H9 (cell line): ENCODE measurements around the gene ANGPTL3. TPM values are rescaled to one million over a fixed set of nuclear protein-coding genes. Genes with fewer than 3 reads are reported as not detected.

Source experiments
- DNase-seq: peaks from one replicate; pipeline ENCODE4 v3.0.0-alpha.2; 2017
- H2AFZ ChIP-seq: one replicate; pipeline ENCODE4 v1.6.1; 2013; ENCODE audit warnings: mild to moderate bottlenecking, low read length, control low read depth, moderate library complexity
- H2AK5ac ChIP-seq: 2 replicates; pipeline ENCODE4 v1.6.1; 2013; ENCODE audit warnings: low read length, control low read depth, mixed read lengths; ENCODE audit not compliant: insufficient read length
- H2BK120ac ChIP-seq: one replicate; pipeline ENCODE4 v1.6.1; 2013; ENCODE audit warnings: low read depth, mild to moderate bottlenecking, low read length, control low read depth, inconsistent platforms; ENCODE audit not compliant: poor library complexity, severe bottlenecking
- H2BK12ac ChIP-seq: 2 replicates; pipeline ENCODE4 v1.6.1; 2013; ENCODE audit warnings: low read length, control low read depth, mixed read lengths, low read depth; ENCODE audit not compliant: insufficient read length
- H2BK15ac ChIP-seq: 2 replicates; pipeline ENCODE4 v1.6.1; 2013; ENCODE audit warnings: low read depth, low read length, control low read depth
- H2BK20ac ChIP-seq: one replicate; pipeline ENCODE4 v1.6.1; 2013; ENCODE audit warnings: low read depth, mild to moderate bottlenecking, low read length, control low read depth, inconsistent platforms; ENCODE audit not compliant: poor library complexity, severe bottlenecking
- H2BK5ac ChIP-seq: 2 replicates; pipeline ENCODE4 v1.6.1; 2013; ENCODE audit warnings: low read length, control low read depth, mixed read lengths; ENCODE audit not compliant: insufficient read length
- H3K14ac ChIP-seq: 2 replicates; pipeline ENCODE4 v1.6.1; 2013; ENCODE audit warnings: low read length, control low read depth; ENCODE audit not compliant: insufficient read depth
- H3K18ac ChIP-seq: 2 replicates; pipeline ENCODE4 v1.6.1; 2013; ENCODE audit warnings: low read depth, mild to moderate bottlenecking, mixed read lengths, low read length, control low read depth; ENCODE audit not compliant: insufficient read length
- H3K23ac ChIP-seq: 2 replicates; pipeline ENCODE4 v1.6.1; 2013; ENCODE audit warnings: low read length, control low read depth, mixed read lengths, low read depth; ENCODE audit not compliant: insufficient read length
- H3K23me2 ChIP-seq: 2 replicates; pipeline ENCODE4 v1.6.1; 2013; ENCODE audit warnings: low read depth, mild to moderate bottlenecking, mixed read lengths, low read length, control low read depth; ENCODE audit not compliant: insufficient read length, poor library complexity, severe bottlenecking
- H3K27ac ChIP-seq: 2 replicates; pipeline ENCODE4 v1.5.1; 2013; ENCODE audit warnings: low read length, control low read depth, mixed read lengths, low read depth; ENCODE audit not compliant: insufficient read length
- H3K27me3 ChIP-seq: 2 replicates; pipeline ENCODE4 v1.6.1; 2013; ENCODE audit warnings: low read length, control low read depth, inconsistent platforms; ENCODE audit not compliant: insufficient read depth
- H3K4ac ChIP-seq: 2 replicates; pipeline ENCODE4 v1.6.1; 2013; ENCODE audit warnings: low read depth, mild to moderate bottlenecking, control low read depth, inconsistent platforms, low read length, moderate library complexity
- H3K4me1 ChIP-seq: 2 replicates; pipeline ENCODE4 v1.6.1; 2013; ENCODE audit warnings: low read length, control low read depth, inconsistent platforms; ENCODE audit not compliant: insufficient read depth
- H3K4me2 ChIP-seq: 2 replicates; pipeline ENCODE4 v1.6.1; 2013; ENCODE audit warnings: low read length, control low read depth, mixed read lengths; ENCODE audit not compliant: insufficient read length, insufficient read depth
- H3K56ac ChIP-seq: 2 replicates; pipeline ENCODE4 v1.6.1; 2013; ENCODE audit warnings: low read depth, mild to moderate bottlenecking, mixed read lengths, low read length, control low read depth; ENCODE audit not compliant: insufficient read length
- H3K79me1 ChIP-seq: 2 replicates; pipeline ENCODE4 v1.6.1; 2013; ENCODE audit warnings: low read depth, mild to moderate bottlenecking, moderate library complexity, low read length, control low read depth, inconsistent platforms; ENCODE audit not compliant: insufficient read depth, poor library complexity, severe bottlenecking
- H3K79me2 ChIP-seq: 2 replicates; pipeline ENCODE4 v1.6.1; 2013; ENCODE audit warnings: low read length, control low read depth, inconsistent platforms; ENCODE audit not compliant: insufficient read depth
- H3K9ac ChIP-seq: 2 replicates; pipeline ENCODE4 v1.6.1; 2013; ENCODE audit warnings: low read length, control low read depth, mixed read lengths; ENCODE audit not compliant: insufficient read length; ENCODE audit errors: extremely low read depth
- H3K9me3 ChIP-seq: one replicate; pipeline ENCODE4 v1.6.1; 2013; ENCODE audit warnings: low read depth, low read length, inconsistent platforms; ENCODE audit not compliant: control insufficient read depth
- H3T11ph ChIP-seq: one replicate; pipeline ENCODE4 v1.6.1; 2013; ENCODE audit warnings: mild to moderate bottlenecking, low read length, control low read depth, inconsistent platforms
- H4K20me1 ChIP-seq: one replicate; pipeline ENCODE4 v1.6.1; 2013; ENCODE audit not compliant: control insufficient read depth, insufficient read length, insufficient read depth
- H4K5ac ChIP-seq: 2 replicates; pipeline ENCODE4 v1.6.1; 2013; ENCODE audit warnings: low read depth, mild to moderate bottlenecking, mixed read lengths, low read length, control low read depth; ENCODE audit not compliant: insufficient read length
- H4K8ac ChIP-seq: replicated peaks from 2 replicates; pipeline ENCODE4 v1.6.1; 2013; ENCODE audit warnings: low read length, control low read depth, mixed read lengths, low read depth; ENCODE audit not compliant: insufficient read length
- H4K91ac ChIP-seq: 2 replicates; pipeline ENCODE4 v1.6.1; 2013; ENCODE audit warnings: low read depth, mild to moderate bottlenecking, moderate library complexity, mixed read lengths, low read length, control low read depth; ENCODE audit not compliant: insufficient read length
- H3K27ac Mint-ChIP-seq, 3 experiments: 2 replicates in 2 of 3; 3 replicates in 1 of 3; pipeline ENCODE4 v1.8.0; 2020 to 2021; ENCODE audit warnings: mixed read lengths in 3 of 3, mild to moderate bottlenecking in 1 of 3, moderate library complexity in 1 of 3
- H3K27me3 Mint-ChIP-seq: 2 replicates; pipeline ENCODE4 v1.8.0; 2021; ENCODE audit warnings: low read depth, mild to moderate bottlenecking, moderate library complexity, mixed read lengths
- H3K36me3 Mint-ChIP-seq, 3 experiments: 2 replicates in 2 of 3; 3 replicates in 1 of 3; pipeline ENCODE4 v1.8.0; 2020 to 2021; ENCODE audit warnings: low read depth in 3 of 3, mixed read lengths in 3 of 3; ENCODE audit not compliant: insufficient read depth in 1 of 3
- H3K4me1 Mint-ChIP-seq, 2 experiments: 2 replicates each; pipeline ENCODE4 v1.8.0; 2020; ENCODE audit warnings: mixed read lengths in 2 of 2
- H3K4me3 Mint-ChIP-seq, 2 experiments: 2 replicates in 1 of 2; 3 replicates in 1 of 2; pipeline ENCODE4 v1.8.0; 2020 to 2021; ENCODE audit warnings: mild to moderate bottlenecking in 2 of 2, mixed read lengths in 2 of 2, moderate library complexity in 1 of 2
- H3K9me3 Mint-ChIP-seq, 2 experiments: 2 replicates in 1 of 2; 3 replicates in 1 of 2; pipeline ENCODE4 v1.8.0; 2020; ENCODE audit warnings: mild to moderate bottlenecking in 2 of 2, mixed read lengths in 2 of 2, moderate library complexity in 1 of 2
- CTCF ChIP-seq: fragments of 200-600 bp; sonication (generic); conservative IDR thresholded peaks from 3 replicates; pipeline ENCODE4 v1.8.0; 2021; ENCODE audit warnings: antibody characterized with exemption, mild to moderate bottlenecking
- WGBS: extraction: QIAGEN DNeasy Blood & Tissue Kit; methylation state at CpG from one replicate; pipeline ENCODE4 v1.1.7; 2013; ENCODE audit warnings: missing lambda C conversion rate, low lambda C conversion rate, mixed read lengths; ENCODE audit not compliant: insufficient read length; ENCODE audit errors: extremely low coverage; 5-methylcytosine and 5-hydroxymethylcytosine counted together
- total RNA-seq: library from RNA; stranded (reverse); gene quantifications from 2 replicates; pipeline ENCODE4 v1.2.1, GENCODE V29; 2021

ANGPTL3 gene
- total RNA-seq, 1 experiment from 2014 or later, result not detected

GRCh38 chr1:62599044-62599443 is 1.7 kb downstream of the ANGPTL3 start:
- no peak overlapping the region for H2BK15ac ChIP-seq
- no peak overlapping the region for H3K4me3 Mint-ChIP-seq
- no CpG with 5 or more reads among the region's 5 CpGs for WGBS

More at GRCh38 chr1:62599044-62599443, 1.7 kb downstream of the ANGPTL3 start:
- Histone ChIP-seq H3K79me2 (no peaks in the 10 kb centered on the region), H2BK12ac (no peak overlapping the region), H2AFZ (no peak overlapping the region), H3K9me3 (no peaks in the 10 kb centered on the region), H4K20me1 (no peaks in the 10 kb centered on the region), H3K79me1 (no peaks in the 10 kb centered on the region), H3K9ac (no peak overlapping the region), H3T11ph (no peak overlapping the region), H3K4ac (no peak overlapping the region), H4K8ac (no peak overlapping the region), H4K91ac (no peak overlapping the region), H3K23ac (no peak overlapping the region), H3K14ac (no peak overlapping the region; the same call in 1 of the 2 replicates), H3K27me3 (no peaks in the 10 kb centered on the region), H2AK5ac (no peak overlapping the region), H3K4me2 (no peak overlapping the region), H2BK20ac (no peak overlapping the region), H3K18ac (no peak overlapping the region), H2BK120ac (no peak overlapping the region), H2BK5ac (no peak overlapping the region), H3K4me1 (no peaks in the 10 kb centered on the region), H3K56ac (no peak overlapping the region), H3K27ac (no peak overlapping the region), H4K5ac (no peak overlapping the region), H3K23me2 (no peaks in the 10 kb centered on the region)
- Mint-ChIP-seq H3K36me3 (no peaks in the 10 kb centered on the region), H3K9me3 (no peaks in the 10 kb centered on the region), H3K27ac (peak overlapping the region in 1 of 3 experiments; percentile 10; a peak in 1 of 7 replicates), H3K4me1 (peaks cover under 1 to 2% of the 10 kb centered on the region in 2 experiments; a peak in 3 of 4 replicates), H3K27me3 (no peaks in the 10 kb centered on the region)
- TF ChIP-seq CTCF, result no peak
- DNase-seq, result no peak
